Activated CD4-positive, alpha-beta T cell treated with anti-CD3 and anti-CD28 coated beads for 4 hours (primary cell): ENCODE results near the gene SPPL2B.

Experiments used
- DNase-seq, 2 donors: peaks; one replicate each; pipeline ENCODE4 v3.0.0-alpha.2; 2020

The SPPL2B gene

DNA sequence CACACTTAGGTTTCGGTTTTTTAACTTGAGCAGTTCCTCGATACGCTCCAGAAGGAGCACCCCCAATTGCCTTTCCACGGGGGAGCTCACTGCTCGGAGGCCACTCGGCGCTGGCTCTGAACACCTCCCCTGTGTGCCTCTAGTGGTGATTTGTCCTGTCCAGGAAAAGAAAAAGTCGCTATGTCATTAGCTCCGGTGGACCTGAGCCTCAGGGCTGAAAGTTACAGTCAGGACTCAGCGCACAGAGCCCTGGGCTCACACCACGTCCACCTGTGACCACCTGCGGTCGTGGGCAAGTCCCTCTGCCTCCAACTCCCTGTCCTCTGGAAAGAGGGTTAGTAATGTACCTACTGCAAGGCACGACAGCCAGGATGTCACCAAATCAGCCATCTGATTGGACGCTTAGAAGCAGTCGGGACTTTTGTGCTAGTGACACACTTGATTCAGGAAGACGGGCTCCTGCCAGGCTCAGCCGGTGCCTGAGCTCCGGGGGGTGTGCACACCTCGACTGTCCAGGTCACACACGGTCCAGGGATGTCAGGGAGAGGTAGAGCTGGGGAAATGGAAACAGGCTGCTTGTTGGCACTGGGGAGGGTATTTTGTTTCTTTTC lies 27.7 kb downstream of the SPPL2B start:
- DNase-seq = no peak

DNA sequence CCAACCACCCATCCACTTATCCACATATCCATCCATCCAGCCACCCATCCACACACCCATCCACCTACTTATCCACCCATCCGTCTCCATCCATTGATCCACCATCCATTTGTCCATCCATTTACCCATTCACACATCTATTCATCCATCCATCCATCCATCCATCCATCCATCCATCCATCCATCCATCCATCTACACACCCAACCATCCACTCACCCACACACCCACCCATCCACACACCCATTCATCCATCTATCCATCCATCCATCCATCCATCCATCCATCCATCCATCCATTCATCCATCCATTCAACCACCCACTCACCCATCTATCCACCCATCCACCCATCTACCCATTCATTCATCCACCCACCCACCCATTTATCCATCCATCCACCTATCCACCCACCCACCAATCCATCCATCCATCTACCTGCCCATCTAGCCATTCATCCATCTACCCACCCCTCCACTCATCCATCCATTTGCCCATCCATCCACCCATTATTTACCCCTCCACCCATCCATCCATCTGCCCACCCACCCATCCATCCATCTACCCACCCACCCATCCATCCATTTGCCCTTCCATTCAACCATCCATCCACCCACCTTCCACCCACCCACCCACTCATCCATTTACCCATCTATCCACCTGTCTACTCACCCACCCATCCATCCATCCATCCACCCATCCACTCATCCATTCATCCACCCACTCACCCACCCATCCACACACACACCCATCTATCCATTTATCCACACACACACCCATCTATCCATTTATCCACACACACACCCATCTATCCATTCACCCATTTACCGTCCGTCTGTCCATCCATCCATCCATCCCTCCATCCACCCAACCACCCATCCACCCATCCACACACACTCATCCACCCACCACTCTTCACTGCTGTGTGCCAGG lies 29.1 kb downstream of the SPPL2B start:
- DNase-seq = no peak

- DNase-seq = no peak
Measured at GRCh38 chr19:2358548-2359173, 30.2 kb downstream of the SPPL2B start.

- DNase-seq = no peak
Measured at GRCh38 chr19:2359992-2360685, 31.7 kb downstream of the SPPL2B start, which contains the start of gene TMPRSS9. Gene TMPRSS9 (plus strand): TSS chr19:2360265. CDS start chr19:2389786, 29,521 bp downstream.

DNA sequence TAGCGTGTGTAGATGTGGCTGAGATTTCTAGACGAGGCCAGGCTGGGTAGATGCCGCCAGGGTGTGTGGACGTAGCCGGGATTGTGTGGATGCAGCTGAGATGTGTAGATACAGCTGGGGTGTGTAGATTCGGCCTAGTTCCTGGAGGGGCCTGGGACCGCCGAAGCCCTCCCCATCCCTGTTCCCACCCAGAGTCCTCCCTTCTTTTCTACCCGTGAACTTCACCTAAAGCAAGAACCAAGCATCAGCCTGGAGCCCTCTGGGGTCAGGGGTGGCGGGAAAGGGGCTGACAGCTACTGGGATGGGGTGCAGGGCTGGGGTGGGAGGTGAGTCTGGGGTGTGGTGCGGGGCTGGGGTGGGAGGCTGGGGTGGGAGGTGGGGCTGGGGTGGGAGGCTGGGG lies 32.3 kb downstream of the SPPL2B start:
- no peak for DNase-seq

GRCh38 chr19:2361246-2362045 lies 33.0 kb downstream of the SPPL2B start:
- no peak for DNase-seq

DNA sequence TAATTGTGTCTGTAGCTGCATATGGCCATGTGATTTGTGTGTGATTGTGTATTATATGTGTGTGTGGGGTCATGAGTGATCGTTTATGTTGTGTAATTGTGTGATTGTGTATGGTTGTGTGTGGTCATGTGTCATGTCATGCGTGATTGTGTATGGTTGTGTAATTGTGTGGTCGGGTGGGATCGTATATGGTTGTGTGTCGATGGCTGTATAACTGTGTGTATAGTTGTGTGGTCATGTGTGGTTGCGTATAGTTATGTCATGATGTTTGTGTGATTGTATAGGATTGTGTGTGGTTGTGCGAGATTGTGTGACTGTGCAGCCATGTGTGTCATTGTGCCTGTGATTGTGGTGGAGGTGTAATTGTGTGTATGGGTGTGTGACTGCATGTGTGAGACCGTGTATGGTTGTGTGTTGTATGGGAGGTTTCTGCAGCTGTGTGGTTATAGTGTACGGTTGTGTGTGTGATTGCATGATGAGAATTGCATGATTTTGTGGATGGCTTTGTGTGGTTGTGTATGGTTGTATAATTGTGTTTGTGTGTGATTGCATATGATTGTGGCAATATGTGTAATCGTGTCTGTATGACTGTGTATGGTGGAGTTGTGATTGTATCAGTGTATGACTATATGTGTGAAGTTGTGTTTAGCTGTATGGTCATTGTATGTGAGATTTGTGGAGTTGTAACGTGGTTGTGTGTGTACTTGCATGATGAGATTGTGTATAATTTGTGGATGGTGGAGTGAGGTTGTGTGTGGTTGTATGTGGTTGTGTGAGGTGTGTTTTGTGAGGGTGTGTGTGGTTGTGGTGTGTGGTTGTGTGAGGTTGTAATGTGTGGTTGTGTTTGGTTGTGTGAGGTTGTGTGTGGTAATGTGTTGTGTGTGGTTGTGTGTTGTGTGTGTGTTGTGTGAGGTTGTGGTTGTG lies 33.8 kb downstream of the SPPL2B start:
- DNase-seq = no peak

GRCh38 chr19:2362970-2363300 lies 34.5 kb downstream of the SPPL2B start:
- no peak for DNase-seq

GRCh38 chr19:2363419-2363818 lies 34.9 kb downstream of the SPPL2B start:
- DNase-seq = no peak

DNA sequence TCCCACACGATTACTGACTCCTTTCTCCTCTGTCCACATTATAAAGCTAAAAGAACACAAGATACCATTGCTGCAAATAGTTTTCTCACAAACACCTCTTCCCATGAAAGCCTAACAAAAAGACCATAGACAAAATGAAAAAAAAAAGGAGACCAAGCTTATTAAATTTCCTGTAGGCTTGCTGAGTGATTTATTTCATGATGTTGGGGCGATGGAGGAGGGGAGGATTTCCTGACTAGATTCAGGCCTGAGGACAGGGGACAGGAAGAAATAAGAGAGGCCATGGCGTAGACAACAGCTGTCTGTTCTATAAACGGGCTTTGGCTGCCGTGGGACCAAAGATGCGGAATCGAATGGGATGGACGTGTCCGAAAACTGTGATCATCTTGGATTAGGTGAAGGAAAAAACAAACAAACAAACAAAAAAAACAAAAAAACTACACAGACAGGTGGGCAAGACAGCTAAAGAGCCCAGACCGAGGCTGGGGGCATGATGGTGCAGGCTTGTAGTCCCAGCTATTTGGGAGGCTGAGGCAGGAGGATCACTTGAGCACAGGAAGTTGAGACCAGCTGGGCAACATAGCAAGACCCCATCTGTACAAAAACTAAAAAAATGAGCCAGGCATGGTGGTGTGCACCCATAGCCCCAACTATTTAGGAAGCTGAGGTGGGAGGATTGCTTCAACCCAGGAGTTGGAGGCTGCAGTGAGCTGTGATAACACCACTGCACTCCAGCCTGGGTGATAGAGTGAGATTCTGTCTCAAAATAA lies 36.9 kb downstream of the SPPL2B start:
- DNase-seq = no peak

GRCh38 chr19:2371656-2372055 lies 43.2 kb downstream of the SPPL2B start:
- no peak for DNase-seq

GRCh38 chr19:2372076-2372612 lies 43.7 kb downstream of the SPPL2B start:
- DNase-seq = no peak

GRCh38 chr19:2374808-2375207 lies 46.3 kb downstream of the SPPL2B start:
- no peak for DNase-seq

DNA sequence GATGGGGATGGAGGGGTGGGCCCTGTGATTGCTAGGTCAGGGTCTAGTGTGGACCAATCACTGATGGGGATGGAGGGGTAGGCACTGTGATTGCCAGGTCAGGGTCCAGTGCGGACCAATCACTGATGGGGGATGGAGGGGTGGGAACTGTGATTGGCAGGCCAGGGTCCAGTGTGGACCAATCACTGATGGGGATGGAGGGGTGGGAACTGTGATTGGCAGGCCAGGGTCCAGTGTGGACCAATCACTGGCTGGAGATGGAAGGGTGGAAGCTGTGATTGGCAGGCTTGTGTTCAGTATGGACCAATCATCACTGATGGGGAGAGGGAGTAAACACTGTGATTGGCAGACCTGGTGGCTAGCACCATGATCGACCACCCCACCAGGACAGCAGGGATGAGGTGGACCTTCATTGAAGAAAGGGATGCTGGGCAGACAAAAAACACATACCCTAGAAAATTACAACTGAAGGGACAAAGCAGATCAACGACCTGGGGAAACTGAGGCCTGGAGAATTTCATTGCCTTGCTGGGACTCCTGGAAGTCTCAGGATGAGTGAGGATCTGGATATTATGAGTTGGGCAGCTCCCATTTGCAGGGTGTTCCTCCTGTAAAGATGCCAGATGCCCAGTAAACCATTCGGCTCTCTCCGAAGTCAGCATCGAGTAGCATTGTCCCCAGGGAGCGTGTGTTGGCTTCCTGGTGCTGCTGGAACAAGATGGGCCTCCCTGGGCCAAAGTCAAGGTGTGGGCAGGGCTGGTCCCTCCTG lies 47.1 kb downstream of the SPPL2B start:
- DNase-seq = no peak

- no peak for DNase-seq
Measured at GRCh38 chr19:2376784-2377519, 48.5 kb downstream of the SPPL2B start.

DNA sequence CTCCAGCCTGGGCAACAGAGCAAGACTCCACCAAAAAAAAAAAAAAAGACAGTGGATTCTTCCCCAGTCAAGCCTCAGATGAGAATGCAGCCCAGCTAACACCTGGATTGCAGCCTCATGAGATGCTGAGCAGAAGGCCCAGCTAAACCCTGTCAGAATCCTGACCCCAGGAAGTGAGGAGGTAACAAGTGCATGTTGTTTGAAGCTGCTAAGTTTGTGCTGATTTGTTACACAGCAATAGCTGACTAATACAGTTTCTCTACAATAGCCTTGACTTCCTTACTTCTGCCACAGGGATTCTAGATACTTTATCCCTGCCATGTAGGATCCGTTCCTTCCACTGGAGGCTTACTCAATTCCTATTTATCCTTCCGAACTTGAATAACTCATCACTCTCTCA lies 52.1 kb downstream of the SPPL2B start:
- no peak for DNase-seq

- DNase-seq = no peak
Measured at GRCh38 chr19:2381148-2381820, 52.8 kb downstream of the SPPL2B start.
